ENCODE data around the gene TENT5A.

Gene TENT5A

GRCh38 chr6:81761197-81761596 lies 8.7 kb upstream of the TENT5A start:
- H3K9ac ChIP-seq (ENCODE audit: low read depth, low read length) = no peak overlapping the region
- H3K27ac ChIP-seq (ENCODE audit: low read depth, low read length) = no peak overlapping the region
- H3K4me3 ChIP-seq (ENCODE audit: low read length) = no peak overlapping the region
- 86% methylated on average over 1 of the region's 1 CpG for WGBS
- H3K9me3 ChIP-seq (ENCODE audit: insufficient read depth, low read depth, low read length) = no peaks in the 10 kb centered on the region
- no peaks in the 10 kb centered on the region for H3K36me3 ChIP-seq (ENCODE audit: insufficient read depth, low read length)
- no peaks in the 10 kb centered on the region for H3K27me3 ChIP-seq (ENCODE audit: insufficient read depth, low read length)
- H3K4me1 ChIP-seq (ENCODE audit: insufficient read depth, low read length) = peaks cover 5% of the 10 kb centered on the region

GRCh38 chr6:81759782-81760181 lies 7.3 kb upstream of the TENT5A start:
- no peaks in the 10 kb centered on the region for H3K9me3 ChIP-seq (ENCODE audit: insufficient read depth, low read depth, low read length)
- H3K27ac ChIP-seq (ENCODE audit: low read depth, low read length) = no peak overlapping the region
- H3K4me3 ChIP-seq (ENCODE audit: low read length) = no peak overlapping the region
- peaks cover 5% of the 10 kb centered on the region for H3K4me1 ChIP-seq (ENCODE audit: insufficient read depth, low read length)
- WGBS = 100% methylated on average over 2 of the region's 2 CpGs
- no peaks in the 10 kb centered on the region for H3K36me3 ChIP-seq (ENCODE audit: insufficient read depth, low read length)
- no peak overlapping the region for H3K9ac ChIP-seq (ENCODE audit: low read depth, low read length)
- peaks cover under 1% of the 10 kb centered on the region for H3K27me3 ChIP-seq (ENCODE audit: insufficient read depth, low read length)

- no peak overlapping the region for H3K4me3 ChIP-seq (ENCODE audit: low read length)
- no peak overlapping the region for H3K27ac ChIP-seq (ENCODE audit: low read depth, low read length)
- no peaks in the 10 kb centered on the region for H3K9me3 ChIP-seq (ENCODE audit: insufficient read depth, low read depth, low read length)
- WGBS = 98% methylated on average over 4 of the region's 4 CpGs
- peaks cover 15% of the 10 kb centered on the region for H3K27me3 ChIP-seq (ENCODE audit: insufficient read depth, low read length)
- H3K36me3 ChIP-seq (ENCODE audit: insufficient read depth, low read length) = no peaks in the 10 kb centered on the region
- peaks cover 5% of the 10 kb centered on the region for H3K4me1 ChIP-seq (ENCODE audit: insufficient read depth, low read length)
- no peak overlapping the region for H3K9ac ChIP-seq (ENCODE audit: low read depth, low read length)
These were observed 5.7 kb upstream of the TENT5A start for GRCh38 chr6:81758221-81758620.

DNA sequence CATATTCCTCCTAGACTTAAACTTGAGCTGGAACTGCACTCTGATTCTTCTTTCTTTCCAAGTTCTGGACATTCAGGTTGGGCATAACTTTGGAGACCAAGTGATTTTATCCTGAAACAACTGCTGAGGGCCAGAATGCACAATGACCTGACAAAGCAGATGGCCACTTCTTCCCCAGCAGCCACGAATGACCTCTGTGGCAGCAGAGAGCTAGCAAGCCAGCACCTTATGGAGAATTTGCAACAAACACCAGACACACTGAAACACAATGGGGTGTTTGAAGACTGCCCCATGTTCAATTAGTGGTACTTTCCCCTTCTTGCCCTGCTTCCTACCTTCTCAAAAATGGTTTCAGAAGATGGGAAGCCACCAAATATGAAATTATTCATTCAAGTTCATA lies 4.2 kb upstream of the TENT5A start:
- no peak overlapping the region for H3K9ac ChIP-seq (ENCODE audit: low read depth, low read length)
- 56% methylated on average over 1 of the region's 1 CpG for WGBS
- no peak overlapping the region for H3K27ac ChIP-seq (ENCODE audit: low read depth, low read length)

GRCh38 chr6:81755551-81755950 lies 3.1 kb upstream of the TENT5A start:
- peaks cover 38% of the 10 kb centered on the region for H3K27me3 ChIP-seq (ENCODE audit: insufficient read depth, low read length)
- H3K4me3 ChIP-seq (ENCODE audit: low read length) = no peak overlapping the region
- H3K9ac ChIP-seq (ENCODE audit: low read depth, low read length) = no peak overlapping the region
- no peaks in the 10 kb centered on the region for H3K36me3 ChIP-seq (ENCODE audit: insufficient read depth, low read length)
- no peaks in the 10 kb centered on the region for H3K9me3 ChIP-seq (ENCODE audit: insufficient read depth, low read depth, low read length)
- 100% methylated on average over 2 of the region's 3 CpGs for WGBS
- no peak overlapping the region for H3K27ac ChIP-seq (ENCODE audit: low read depth, low read length)
- peaks cover 5% of the 10 kb centered on the region for H3K4me1 ChIP-seq (ENCODE audit: insufficient read depth, low read length)

More for the DNA sequence above, 4.2 kb upstream of the TENT5A start:
- Histone ChIP-seq H3K9me3 (ENCODE audit: insufficient read depth, low read depth, low read length) (no peaks in the 10 kb centered on the region), H3K4me3 (ENCODE audit: low read length) (no peak overlapping the region), H3K4me1 (ENCODE audit: insufficient read depth, low read length) (peaks cover 5% of the 10 kb centered on the region), H3K27me3 (ENCODE audit: insufficient read depth, low read length) (peaks cover 26% of the 10 kb centered on the region), H3K36me3 (ENCODE audit: insufficient read depth, low read length) (no peaks in the 10 kb centered on the region)

GRCh38 chr6:81754906-81755305 lies 2.4 kb upstream of the TENT5A start:
- no peaks in the 10 kb centered on the region for H3K9me3 ChIP-seq (ENCODE audit: insufficient read depth, low read depth, low read length)
- no peak overlapping the region for H3K9ac ChIP-seq (ENCODE audit: low read depth, low read length)
- no peak overlapping the region for H3K4me3 ChIP-seq (ENCODE audit: low read length)
- no peaks in the 10 kb centered on the region for H3K36me3 ChIP-seq (ENCODE audit: insufficient read depth, low read length)
- H3K4me1 ChIP-seq (ENCODE audit: insufficient read depth, low read length) = peaks cover 5% of the 10 kb centered on the region
- peaks cover 44% of the 10 kb centered on the region for H3K27me3 ChIP-seq (ENCODE audit: insufficient read depth, low read length)
- no peak overlapping the region for H3K27ac ChIP-seq (ENCODE audit: low read depth, low read length)
- 87% methylated on average over 4 of the region's 6 CpGs for WGBS

DNA sequence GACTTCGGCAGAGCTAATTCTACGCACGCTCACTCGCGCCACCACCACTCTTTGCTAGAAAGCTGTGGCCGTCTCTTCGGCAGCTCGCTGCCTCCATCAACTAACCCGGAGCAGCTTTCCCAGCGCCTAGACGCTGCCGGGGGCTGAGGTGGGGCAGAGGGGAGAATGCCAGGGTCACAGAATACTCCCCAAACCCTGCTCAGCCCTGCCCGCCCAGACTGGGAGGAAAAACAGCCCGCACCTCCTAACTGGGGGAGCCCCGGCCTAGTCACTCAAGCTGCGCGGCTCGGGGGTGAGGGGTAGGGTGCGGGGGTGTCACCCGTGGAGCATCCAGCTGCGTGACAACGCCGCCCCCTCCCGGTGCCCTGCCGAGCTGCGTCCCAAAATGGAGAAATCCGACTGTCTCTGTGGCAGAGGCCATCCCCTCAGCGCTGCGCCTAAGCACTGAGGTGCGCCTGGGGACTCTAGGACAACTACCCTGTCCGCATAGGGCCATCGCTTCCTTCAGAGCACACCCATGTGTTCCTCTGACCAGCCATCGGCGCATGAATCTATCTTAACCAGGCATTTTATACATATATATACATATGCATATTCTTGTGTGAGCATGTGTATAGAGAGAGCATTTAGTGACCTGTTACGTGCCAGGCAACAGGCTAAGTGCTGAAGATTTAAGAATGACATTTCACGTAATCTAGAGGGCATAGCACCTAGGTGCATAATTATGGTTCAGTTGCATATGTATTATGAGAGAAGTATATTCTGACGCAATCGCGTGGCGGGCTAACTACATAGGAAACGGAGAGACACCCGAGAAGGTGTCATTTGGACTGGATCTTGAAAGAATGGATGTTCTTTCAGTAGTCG lies 1.5 kb upstream of the TENT5A start:
- 25% methylated on average over 40 of the region's 43 CpGs for WGBS
- H3K9me3 ChIP-seq (ENCODE audit: insufficient read depth, low read depth, low read length) = no peaks in the 10 kb centered on the region
- no peak overlapping the region for H3K27ac ChIP-seq (ENCODE audit: low read depth, low read length)
- H3K9ac ChIP-seq (ENCODE audit: low read depth, low read length) = peak overlapping the region; percentile 22; the same call in 1 of the 2 replicates
- peaks cover 44% of the 10 kb centered on the region for H3K27me3 ChIP-seq (ENCODE audit: insufficient read depth, low read length)
- H3K36me3 ChIP-seq (ENCODE audit: insufficient read depth, low read length) = no peaks in the 10 kb centered on the region
- peak overlapping the region; percentile 91 for H3K4me3 ChIP-seq (ENCODE audit: low read length)
- H3K4me1 ChIP-seq (ENCODE audit: insufficient read depth, low read length) = peaks cover 5% of the 10 kb centered on the region

DNA sequence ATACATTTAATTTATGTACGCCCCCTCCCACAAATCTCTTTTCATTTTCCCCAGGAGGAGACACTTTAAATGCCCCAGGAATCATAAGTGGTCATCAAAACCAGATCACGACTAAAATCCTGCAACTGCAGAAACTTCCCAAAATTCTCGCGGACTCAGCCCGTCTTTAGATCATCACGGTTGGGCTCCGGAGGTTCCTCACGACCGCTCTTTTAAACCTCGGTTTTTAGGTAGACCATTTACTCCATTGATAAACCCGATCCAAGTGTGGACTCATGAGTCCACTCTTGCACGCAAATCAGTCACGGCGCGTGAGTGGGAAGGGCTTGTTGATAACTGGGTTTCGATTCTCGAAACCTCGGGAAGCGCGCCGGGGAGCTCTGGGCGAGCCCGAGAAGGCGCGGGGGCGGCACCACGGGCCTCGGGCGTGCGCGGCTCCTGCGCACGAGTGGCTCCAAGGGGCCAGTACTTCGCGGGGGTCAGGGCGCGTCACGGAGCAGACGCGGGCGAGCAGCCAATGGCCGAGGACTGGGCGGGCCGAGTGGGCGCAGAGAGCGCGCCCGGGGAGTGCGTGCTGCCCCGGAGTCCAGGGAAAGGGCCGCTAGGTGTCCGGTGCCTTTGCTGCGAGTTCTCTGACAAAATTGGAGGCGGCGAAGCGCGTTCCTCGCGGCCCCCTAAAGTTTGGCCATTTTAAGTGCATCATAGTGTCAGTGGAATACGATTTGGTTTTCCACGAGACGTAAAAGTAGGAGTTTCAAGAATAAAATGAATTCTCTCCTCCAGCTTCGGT lies 635 bp upstream of the TENT5A start:
- Histone ChIP-seq H3K4me3 (ENCODE audit: low read length) (peak overlapping the region; percentile 91), H3K9me3 (ENCODE audit: insufficient read depth, low read depth, low read length) (no peaks in the 10 kb centered on the region), H3K4me1 (ENCODE audit: insufficient read depth, low read length) (peaks cover 5% of the 10 kb centered on the region), H3K27ac (ENCODE audit: low read depth, low read length) (no peak overlapping the region), H3K9ac (ENCODE audit: low read depth, low read length) (peak overlapping the region; percentile 22; the same call in 1 of the 2 replicates), H3K36me3 (ENCODE audit: insufficient read depth, low read length) (no peaks in the 10 kb centered on the region), H3K27me3 (ENCODE audit: insufficient read depth, low read length) (peaks cover 44% of the 10 kb centered on the region)
- WGBS = under 1% methylated on average over 63 of the region's 63 CpGs

GRCh38 chr6:81751388-81752083 lies 945 bp downstream of the TENT5A start:
- WGBS = 18% methylated on average over 65 of the region's 65 CpGs
- Histone ChIP-seq H3K9ac (ENCODE audit: low read depth, low read length) (peak overlapping the region; percentile 63; the same call in 1 of the 2 replicates), H3K36me3 (ENCODE audit: insufficient read depth, low read length) (no peaks in the 10 kb centered on the region), H3K4me1 (ENCODE audit: insufficient read depth, low read length) (peaks cover 8% of the 10 kb centered on the region; the same call in 1 of the 2 replicates), H3K27ac (ENCODE audit: low read depth, low read length) (no peak overlapping the region), H3K27me3 (ENCODE audit: insufficient read depth, low read length) (peaks cover 44% of the 10 kb centered on the region), H3K4me3 (ENCODE audit: low read length) (peak overlapping the region; percentile 91), H3K9me3 (ENCODE audit: insufficient read depth, low read depth, low read length) (no peaks in the 10 kb centered on the region)

DNA sequence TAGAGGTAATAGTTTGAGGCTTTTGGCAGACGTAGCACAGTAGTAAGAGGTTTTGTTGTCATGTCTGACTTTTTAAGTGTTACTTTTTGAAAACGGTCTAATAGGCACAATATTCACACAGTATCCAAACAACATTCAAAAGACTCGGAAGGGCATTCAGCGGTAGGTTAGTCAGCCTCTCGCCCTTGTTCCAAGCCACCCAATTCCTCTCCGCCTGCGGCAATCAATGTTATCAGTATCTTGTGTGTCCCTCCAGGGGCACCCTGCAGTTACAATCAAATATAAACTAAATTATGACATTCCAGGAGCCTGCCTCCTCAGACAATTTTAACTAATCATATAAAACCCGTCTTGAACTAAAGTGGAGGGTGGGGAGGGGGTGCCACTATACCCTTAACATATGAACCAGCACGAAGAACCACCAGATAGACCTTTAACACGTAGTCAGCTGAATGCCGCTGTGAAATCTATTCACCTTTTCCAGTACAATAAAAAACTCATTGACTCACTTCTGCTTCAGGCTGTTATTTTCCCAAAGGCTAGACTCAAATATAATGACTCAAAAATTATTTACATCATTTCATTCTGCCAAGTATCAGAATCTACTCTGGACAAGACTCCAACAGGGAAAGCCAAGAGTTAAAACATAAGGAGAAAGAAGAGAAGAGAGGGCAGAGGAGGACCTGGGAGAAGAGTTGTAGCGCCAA lies 1.6 kb downstream of the TENT5A start:
- Histone ChIP-seq H3K27ac (ENCODE audit: low read depth, low read length) (no peak overlapping the region), H3K27me3 (ENCODE audit: insufficient read depth, low read length) (peaks cover 44% of the 10 kb centered on the region), H3K36me3 (ENCODE audit: insufficient read depth, low read length) (no peaks in the 10 kb centered on the region), H3K9ac (ENCODE audit: low read depth, low read length) (no peak overlapping the region), H3K9me3 (ENCODE audit: insufficient read depth, low read depth, low read length) (no peaks in the 10 kb centered on the region), H3K4me3 (ENCODE audit: low read length) (peak overlapping the region; percentile 91), H3K4me1 (ENCODE audit: insufficient read depth, low read length) (peaks cover 8% of the 10 kb centered on the region; the same call in 1 of the 2 replicates)
- WGBS = 83% methylated on average over 11 of the region's 12 CpGs

All from HUES64 (cell line).